Tibial nerve (tissue), 4 donors: ENCODE data around the gene SMARCAL1. TPM values are rescaled to one million over a fixed set of nuclear protein-coding genes. Genes with fewer than 3 reads are reported as not detected.

ENCODE experiments used
- DNase-seq, 2 donors: peaks; one replicate each; pipeline ENCODE4 v3.0.0-alpha.2; 2019; ENCODE audit warnings: low spot score in 2 of 2
- H3K27ac ChIP-seq, 4 donors: fragments of 200-600 bp; sonication (generic) in 3 of 4; one replicate each; pipeline ENCODE4 v1.5.1; 2017 to 2019; ENCODE audit warnings: mild to moderate bottlenecking in 1 of 4
- H3K27me3 ChIP-seq, 2 donors: fragments of 200-600 bp; sonication (generic) in 1 of 2; one replicate each; pipeline versions ENCODE4 v1.5.1 to v1.6.0; 2017 to 2019
- H3K36me3 ChIP-seq, 3 donors: fragments of 200-600 bp; sonication (generic); one replicate each; pipeline ENCODE4 v1.5.1; 2018 to 2019
- H3K4me1 ChIP-seq, 4 donors: fragments of 200-600 bp; sonication (generic) in 3 of 4; one replicate each; pipeline ENCODE4 v1.5.1; 2017 to 2019
- H3K4me3 ChIP-seq, 4 donors: fragments of 200-600 bp; sonication (generic) in 3 of 4; one replicate each; pipeline ENCODE4 v1.5.1; 2017 to 2019; ENCODE audit warnings: mild to moderate bottlenecking in 1 of 4, moderate library complexity in 1 of 4
- H3K9me3 ChIP-seq, 4 donors: fragments of 200-600 bp; sonication (generic) in 3 of 4; one replicate each; pipeline ENCODE4 v1.5.1; 2017 to 2019
- EP300 ChIP-seq, 2 donors: sonication (generic); formaldehyde crosslinking; IDR thresholded peaks; one replicate each; pipeline ENCODE4 v1.6.1; 2017; ENCODE audit warnings: antibody characterized with exemption in 2 of 2, mild to moderate bottlenecking in 1 of 2
- POLR2A ChIP-seq, 2 donors: fragments of 450-650 bp; IDR thresholded peaks; one replicate each; pipeline ENCODE4 v1.6.1; 2017; ENCODE audit warnings: antibody characterized with exemption in 2 of 2, mild to moderate bottlenecking in 2 of 2, moderate library complexity in 2 of 2
- WGBS, 2 donors: methylation state at CpG; one replicate each; pipeline ENCODE4 v1.1.5; 2018; 5-methylcytosine and 5-hydroxymethylcytosine counted together
- total RNA-seq, 4 donors: library from RNA; depleted of rRNA; stranded (reverse); fragments of >200 nt; gene quantifications; one replicate each; pipeline ENCODE4 v1.1.0, GENCODE V29; 2016
- TF ChIP-seq, protein P1 (sequence below), 5 experiments: fragments of 200-600 bp in 3 of 5; fragments of 450-650 bp in 2 of 5; sonication (generic) in 3 of 5; IDR thresholded peaks; one replicate each; pipeline ENCODE4 v1.5.1; 2016 to 2019; ENCODE audit warnings: antibody characterized with exemption in 5 of 5, mild to moderate bottlenecking in 3 of 5, moderate library complexity in 2 of 5

SMARCAL1 gene
- total RNA-seq, 4 donors from 2014 or later: 11.7 to 35.5 (median 27.5) TPM

DNA sequence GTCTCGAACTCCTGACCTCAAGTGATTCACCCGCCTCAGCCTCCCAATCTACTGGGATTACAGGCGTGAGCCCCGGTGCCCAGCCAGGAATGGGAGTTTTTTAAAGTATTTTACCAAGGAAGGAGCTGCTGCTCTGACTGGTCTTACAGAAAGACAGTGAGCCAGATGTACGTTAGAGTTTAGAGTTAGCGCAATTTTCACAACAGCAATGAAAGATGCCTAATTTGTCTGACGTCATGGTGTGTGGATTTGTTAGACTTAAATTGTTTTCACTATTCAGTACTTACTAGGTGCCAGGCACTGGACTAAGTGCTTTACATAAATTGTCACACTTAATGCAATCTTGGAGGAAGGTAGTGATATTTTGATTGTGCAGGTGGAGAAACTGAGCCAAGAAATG, 74.0 kb downstream of the SMARCAL1 start:
- Histone ChIP-seq H3K4me1 (no peaks in the 10 kb centered on the region), H3K36me3 (peaks cover 0 to 24% (median 0%) of the 10 kb centered on the region in 3 donors), H3K27me3 (no peaks in the 10 kb centered on the region), H3K4me3 (no peak overlapping the region), H3K27ac (no peak overlapping the region), H3K9me3 (no peaks in the 10 kb centered on the region)
- DNase-seq: no peak
- 83 to 89% methylated on average over 7 of the region's 7 CpGs for WGBS, 2 donors
- TF ChIP-seq, protein P1, sequence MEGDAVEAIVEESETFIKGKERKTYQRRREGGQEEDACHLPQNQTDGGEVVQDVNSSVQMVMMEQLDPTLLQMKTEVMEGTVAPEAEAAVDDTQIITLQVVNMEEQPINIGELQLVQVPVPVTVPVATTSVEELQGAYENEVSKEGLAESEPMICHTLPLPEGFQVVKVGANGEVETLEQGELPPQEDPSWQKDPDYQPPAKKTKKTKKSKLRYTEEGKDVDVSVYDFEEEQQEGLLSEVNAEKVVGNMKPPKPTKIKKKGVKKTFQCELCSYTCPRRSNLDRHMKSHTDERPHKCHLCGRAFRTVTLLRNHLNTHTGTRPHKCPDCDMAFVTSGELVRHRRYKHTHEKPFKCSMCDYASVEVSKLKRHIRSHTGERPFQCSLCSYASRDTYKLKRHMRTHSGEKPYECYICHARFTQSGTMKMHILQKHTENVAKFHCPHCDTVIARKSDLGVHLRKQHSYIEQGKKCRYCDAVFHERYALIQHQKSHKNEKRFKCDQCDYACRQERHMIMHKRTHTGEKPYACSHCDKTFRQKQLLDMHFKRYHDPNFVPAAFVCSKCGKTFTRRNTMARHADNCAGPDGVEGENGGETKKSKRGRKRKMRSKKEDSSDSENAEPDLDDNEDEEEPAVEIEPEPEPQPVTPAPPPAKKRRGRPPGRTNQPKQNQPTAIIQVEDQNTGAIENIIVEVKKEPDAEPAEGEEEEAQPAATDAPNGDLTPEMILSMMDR (IDR thresholded peaks at IDR 0.05): no peak

DNA sequence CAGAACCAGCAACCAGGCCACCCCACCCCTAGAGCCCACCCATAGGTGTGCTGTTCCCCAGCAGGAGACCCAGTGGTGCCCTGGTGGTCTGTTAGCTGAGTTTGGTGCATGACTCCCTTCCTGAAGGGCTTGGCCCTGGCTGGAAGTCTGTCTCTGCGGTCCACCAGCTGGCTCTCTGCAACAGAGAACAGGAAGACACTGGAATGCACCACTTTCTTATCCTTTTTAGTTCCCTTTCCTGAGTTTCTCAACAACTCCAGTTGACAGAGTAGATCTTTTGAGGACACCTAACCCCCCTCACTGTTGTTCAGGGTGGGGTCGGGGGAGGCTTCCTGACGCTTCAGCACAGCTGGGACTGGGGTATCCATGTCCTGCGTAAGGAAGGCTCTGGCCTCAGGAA, 74.4 kb downstream of the SMARCAL1 start:
- TF ChIP-seq, protein P1 (IDR thresholded peaks at IDR 0.05): no peak
- no peak for TF ChIP-seq POLR2A (IDR thresholded peaks at IDR 0.05)
- TF ChIP-seq EP300 (IDR thresholded peaks at IDR 0.05): peak in 1 of 2 donors; percentile 13
- H3K4me1 ChIP-seq: no peaks in the 10 kb centered on the region
- H3K27ac ChIP-seq: peak overlapping the region in 1 of 4 donors; percentile 37
- no peaks in the 10 kb centered on the region for H3K27me3 ChIP-seq
- H3K4me3 ChIP-seq: no peak overlapping the region
- H3K9me3 ChIP-seq: no peaks in the 10 kb centered on the region
- peaks cover 0 to 20% (median 0%) of the 10 kb centered on the region in 3 donors for H3K36me3 ChIP-seq
- 68 to 69% methylated on average over 4 of the region's 4 CpGs for WGBS, 2 donors
- no peak for DNase-seq

DNA sequence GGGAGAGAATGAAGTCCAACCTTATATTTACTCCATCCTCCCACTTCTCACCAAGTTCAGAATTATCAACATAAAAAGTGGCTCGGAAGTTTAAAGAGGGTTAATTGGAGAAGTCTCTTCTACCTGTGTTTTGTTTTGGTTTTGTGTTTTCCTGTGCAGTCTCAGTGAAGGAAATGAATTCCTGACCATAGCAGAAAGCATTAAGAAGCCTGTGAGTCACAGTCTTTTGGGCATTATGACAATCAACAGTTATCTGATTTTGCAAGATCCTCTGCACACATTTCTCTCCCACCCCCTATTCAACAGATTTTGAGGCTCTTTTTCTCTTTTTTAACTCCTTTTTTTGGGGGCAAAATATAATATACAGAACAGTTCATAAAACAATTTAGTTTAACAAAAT, 77.8 kb downstream of the SMARCAL1 start:
- WGBS, 2 donors: 68 to 83% methylated on average over 1 of the region's 1 CpG
- no peak overlapping the region for H3K4me3 ChIP-seq
- DNase-seq: no peak
- H3K4me1 ChIP-seq: peaks cover 0 to 5% (median 0%) of the 10 kb centered on the region in 4 donors
- TF ChIP-seq, protein P1 (IDR thresholded peaks at IDR 0.05): no peak
- no peak for TF ChIP-seq POLR2A (IDR thresholded peaks at IDR 0.05)
- TF ChIP-seq EP300 (IDR thresholded peaks at IDR 0.05): no peak
- no peak overlapping the region for H3K27ac ChIP-seq
- no peaks in the 10 kb centered on the region for H3K36me3 ChIP-seq
- no peaks in the 10 kb centered on the region for H3K9me3 ChIP-seq
- H3K27me3 ChIP-seq: no peaks in the 10 kb centered on the region

DNA sequence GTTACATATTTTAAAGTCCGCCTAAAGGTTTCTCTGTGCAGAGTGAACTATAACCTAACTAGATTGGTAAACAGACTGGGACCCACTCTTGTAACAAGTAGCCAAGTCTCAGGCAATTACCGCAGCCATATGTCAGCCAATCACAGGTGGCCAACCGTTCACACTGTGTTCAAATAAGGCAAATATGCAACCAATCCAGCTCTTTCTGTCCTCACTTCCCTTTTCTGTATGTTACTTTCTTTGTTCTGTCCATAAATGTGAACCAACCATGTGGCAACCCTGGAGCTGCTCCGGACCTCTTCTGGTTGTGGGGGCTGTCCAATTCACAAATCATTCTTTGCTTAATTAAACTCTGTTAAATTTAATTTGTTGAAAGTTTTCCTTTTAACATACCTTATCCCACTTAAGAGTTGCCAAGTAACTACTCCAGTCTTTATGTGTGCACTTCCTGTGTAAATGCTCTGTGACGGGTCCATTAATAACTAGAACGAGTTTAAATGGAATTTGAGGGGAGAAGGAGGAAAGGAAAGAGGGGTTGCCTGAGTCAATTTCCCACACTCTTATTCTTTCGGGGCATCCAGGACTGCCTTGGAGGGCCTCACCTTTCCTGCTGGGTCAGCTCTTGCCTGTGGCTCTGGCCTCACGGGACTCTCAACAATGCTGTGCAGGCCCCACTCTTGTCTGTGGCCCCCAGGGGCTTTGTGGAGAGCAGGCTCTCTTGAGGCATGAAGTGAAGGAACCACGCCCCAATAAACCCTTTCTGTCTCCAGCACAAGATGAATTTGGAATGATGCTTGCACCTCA, 79.7 kb downstream of the SMARCAL1 start:
- H3K4me3 ChIP-seq: no peak overlapping the region
- H3K27me3 ChIP-seq: no peaks in the 10 kb centered on the region
- WGBS, 2 donors: 74 to 75% methylated on average over 9 of the region's 9 CpGs
- H3K9me3 ChIP-seq: no peaks in the 10 kb centered on the region
- H3K4me1 ChIP-seq: peaks cover 0 to 5% (median 0%) of the 10 kb centered on the region in 4 donors
- no peak overlapping the region for H3K27ac ChIP-seq
- H3K36me3 ChIP-seq: no peaks in the 10 kb centered on the region
- no peak for TF ChIP-seq EP300 (IDR thresholded peaks at IDR 0.05)
- TF ChIP-seq POLR2A (IDR thresholded peaks at IDR 0.05): no peak
- TF ChIP-seq, protein P1 (IDR thresholded peaks at IDR 0.05): no peak
- DNase-seq: no peak

DNA sequence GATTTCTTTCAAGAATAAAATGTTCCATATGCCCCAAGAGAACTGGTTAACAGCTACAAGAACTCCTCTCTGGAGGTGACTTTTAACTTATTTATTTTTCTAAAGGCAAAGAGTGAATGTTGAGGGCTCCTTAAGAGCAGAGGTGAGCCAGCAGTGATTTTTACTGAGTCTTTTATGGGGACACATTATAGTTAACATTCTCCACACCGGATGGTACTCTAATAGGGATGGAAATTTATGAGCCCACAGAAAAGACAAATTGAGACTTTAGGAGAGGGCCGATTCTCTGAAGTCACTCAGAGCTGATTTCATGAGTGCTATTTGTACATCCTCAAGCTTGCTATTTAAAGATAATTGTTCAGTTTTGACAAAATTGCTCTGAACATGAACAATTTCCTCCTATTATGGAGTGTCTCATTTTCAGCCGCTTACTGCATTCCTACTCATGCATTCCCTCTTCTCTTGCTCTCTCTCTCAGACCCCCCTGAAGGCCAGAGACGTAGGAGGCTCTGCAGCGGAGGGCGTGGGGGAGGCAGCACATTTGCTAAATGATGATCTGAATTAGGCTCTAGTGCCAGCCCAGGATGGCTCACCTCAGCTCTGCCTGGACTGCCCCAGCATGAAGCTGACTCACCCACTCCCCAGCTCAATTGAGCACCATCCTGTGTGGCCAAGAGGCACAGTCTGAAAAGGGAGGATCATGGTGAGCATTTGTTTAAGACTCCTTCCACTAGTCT, 80.5 kb downstream of the SMARCAL1 start:
- no peaks in the 10 kb centered on the region for H3K27me3 ChIP-seq
- WGBS, 2 donors: 44 to 47% methylated on average over 6 of the region's 6 CpGs
- TF ChIP-seq EP300 (IDR thresholded peaks at IDR 0.05) (no peak), POLR2A (IDR thresholded peaks at IDR 0.05) (no peak)
- TF ChIP-seq, protein P1 (IDR thresholded peaks at IDR 0.05): no peak
- H3K4me1 ChIP-seq: peaks cover 0 to 10% (median 4%) of the 10 kb centered on the region in 4 donors
- DNase-seq: no peak
- H3K9me3 ChIP-seq: no peaks in the 10 kb centered on the region
- H3K36me3 ChIP-seq: no peaks in the 10 kb centered on the region
- H3K27ac ChIP-seq: no peak overlapping the region
- no peak overlapping the region for H3K4me3 ChIP-seq
